ENCODE data around the gene FCHO2. TPM values are rescaled to one million over a fixed set of nuclear protein-coding genes. Genes with fewer than 3 reads are reported as not detected.

FCHO2 gene
- total and polyA plus RNA-seq, 7 donors, result 4.0 to 19.9 (median 16.6) TPM

- Histone ChIP-seq H3K27ac (no peak overlapping the region), H3K36me3 (ENCODE audit: insufficient read depth in 1 of 2, low read depth in 1 of 2) (peaks cover 0 to 3% of the 10 kb centered on the region in 2 donors), H3K4me3 (no peak overlapping the region), H3K4me1 (no peaks in the 10 kb centered on the region), H3K9me3 (no peaks in the 10 kb centered on the region), H3K27me3 (ENCODE audit: insufficient read depth in 3 of 3, low read length in 2 of 3) (peaks cover 0 to 2% (median 0%) of the 10 kb centered on the region in 3 donors)
- DNase-seq (no peak), ATAC-seq (no peak)
- no peak for TF ChIP-seq CTCF (IDR thresholded peaks at IDR 0.05)
- WGBS, 3 donors, result 45 to 57% (median 45%) methylated on average over 4 of the region's 4 CpGs
- intact Hi-C loops (cut with DNase I), result no loop called here
Observed at GRCh38 chr5:73115399-73116051, 159.7 kb downstream of the FCHO2 start.

- intact Hi-C loops (cut with DNase I), result no loop called here
- ATAC-seq (no peak), DNase-seq (no peak)
- H3K4me3 ChIP-seq, result no peak overlapping the region
- no peak overlapping the region for H3K27ac ChIP-seq
- peaks cover 0 to 11% (median 2%) of the 10 kb centered on the region in 3 donors for H3K27me3 ChIP-seq (ENCODE audit: insufficient read depth in 3 of 3, low read length in 2 of 3)
- 61 to 74% (median 65%) methylated on average over 2 of the region's 2 CpGs for WGBS, 3 donors
- no peaks in the 10 kb centered on the region for H3K9me3 ChIP-seq
- peaks cover 0 to 3% of the 10 kb centered on the region in 2 donors for H3K36me3 ChIP-seq (ENCODE audit: insufficient read depth in 1 of 2, low read depth in 1 of 2)
- no peak for TF ChIP-seq CTCF (IDR thresholded peaks at IDR 0.05)
- peaks cover 4% of the 10 kb centered on the region for H3K4me1 ChIP-seq
Observed at GRCh38 chr5:73116506-73116905, 160.7 kb downstream of the FCHO2 start.

- Histone ChIP-seq H3K36me3 (ENCODE audit: insufficient read depth in 1 of 2, low read depth in 1 of 2) (peaks cover 0 to 3% of the 10 kb centered on the region in 2 donors), H3K9me3 (no peaks in the 10 kb centered on the region), H3K4me1 (peaks cover 4% of the 10 kb centered on the region), H3K27ac (no peak overlapping the region), H3K4me3 (no peak overlapping the region), H3K27me3 (ENCODE audit: insufficient read depth in 3 of 3, low read length in 2 of 3) (peaks cover 0 to 16% (median 2%) of the 10 kb centered on the region in 3 donors)
- DNase-seq (no peak), ATAC-seq (no peak)
- intact Hi-C loops (cut with DNase I), result no loop called here
- WGBS, 3 donors, result 72 to 82% (median 74%) methylated on average over 3 of the region's 3 CpGs
- no peak for TF ChIP-seq CTCF (IDR thresholded peaks at IDR 0.05)
Observed at GRCh38 chr5:73117088-73117740, 161.4 kb downstream of the FCHO2 start.

GRCh38 chr5:73118391-73118973 is 162.6 kb downstream of the FCHO2 start:
- 73 to 85% (median 74%) methylated on average over 5 of the region's 5 CpGs for WGBS, 3 donors
- peaks cover 4% of the 10 kb centered on the region for H3K4me1 ChIP-seq
- H3K27ac ChIP-seq, result no peak overlapping the region
- no peak for TF ChIP-seq CTCF (IDR thresholded peaks at IDR 0.05)
- peaks cover 0 to 20% (median 2%) of the 10 kb centered on the region in 3 donors for H3K27me3 ChIP-seq (ENCODE audit: insufficient read depth in 3 of 3, low read length in 2 of 3)
- no peaks in the 10 kb centered on the region for H3K36me3 ChIP-seq (ENCODE audit: insufficient read depth in 1 of 2, low read depth in 1 of 2)
- DNase-seq (no peak), ATAC-seq (no peak)
- H3K9me3 ChIP-seq, result no peaks in the 10 kb centered on the region
- intact Hi-C loops (cut with DNase I), result no loop called here
- H3K4me3 ChIP-seq, result no peak overlapping the region

All from psoas muscle (tissue), 8 donors.